Ammon's horn (tissue), 1 donor: ENCODE results near the gene ATP5MK.
"Not testable (repeated sequence)": the region's sequence is repeated elsewhere in the genome, so short reads cannot be mapped to it uniquely, and the experiment has no call there.

Source experiments
- DNase-seq: peaks from one replicate; pipeline ENCODE4 v3.0.0-alpha.2; 2016; ENCODE audit warnings: low spot score

Gene ATP5MK

GRCh38 chr10:103396067-103396788 is at the start of gene ATP5MK, which contains the start of gene PDCD11:
ATP5MK (minus strand) TSS chr10:103396475; CDS start chr10:103392457, 4,018 bp downstream.
PDCD11 (plus strand) TSS chr10:103396626; CDS start chr10:103398427, 1,801 bp downstream.
- DNase-seq = peak; percentile 99

DNA sequence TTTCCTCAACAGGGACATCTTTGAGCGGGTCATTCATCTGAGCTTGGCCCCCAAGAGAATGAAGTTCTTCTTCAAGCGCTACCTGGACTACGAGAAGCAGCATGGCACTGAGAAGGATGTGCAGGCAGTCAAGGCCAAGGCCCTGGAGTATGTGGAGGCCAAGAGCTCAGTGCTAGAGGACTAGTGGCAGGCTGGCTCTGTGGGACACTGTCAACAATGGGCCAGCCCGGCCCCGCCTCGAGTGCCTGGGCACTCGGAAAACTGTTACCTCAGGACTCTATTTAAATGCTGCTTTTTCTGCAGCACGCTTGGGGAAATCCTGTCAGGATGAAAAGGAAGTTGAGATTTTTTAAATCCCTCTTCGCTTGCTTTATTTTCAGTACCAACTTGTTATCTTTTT is 49.1 kb upstream of the ATP5MK start:
- DNase-seq = no peak

DNA sequence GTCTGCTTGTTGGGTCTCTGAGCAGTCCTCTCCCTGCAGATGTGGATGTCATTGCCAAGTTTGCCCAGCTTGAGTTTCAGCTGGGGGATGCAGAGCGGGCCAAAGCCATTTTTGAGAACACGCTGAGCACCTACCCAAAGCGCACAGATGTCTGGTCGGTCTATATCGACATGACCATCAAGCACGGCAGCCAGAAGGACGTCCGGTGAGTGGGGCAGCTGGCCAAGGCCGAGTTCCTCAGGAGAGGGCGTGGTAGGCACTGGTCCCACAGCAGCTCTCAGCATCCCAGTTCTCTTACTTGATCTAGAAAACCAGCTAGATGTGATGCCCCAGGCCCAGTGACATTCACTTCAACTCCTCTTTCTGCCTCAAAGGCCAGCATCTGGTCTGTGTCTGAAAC is 48.2 kb upstream of the ATP5MK start:
- no peak for DNase-seq

DNA sequence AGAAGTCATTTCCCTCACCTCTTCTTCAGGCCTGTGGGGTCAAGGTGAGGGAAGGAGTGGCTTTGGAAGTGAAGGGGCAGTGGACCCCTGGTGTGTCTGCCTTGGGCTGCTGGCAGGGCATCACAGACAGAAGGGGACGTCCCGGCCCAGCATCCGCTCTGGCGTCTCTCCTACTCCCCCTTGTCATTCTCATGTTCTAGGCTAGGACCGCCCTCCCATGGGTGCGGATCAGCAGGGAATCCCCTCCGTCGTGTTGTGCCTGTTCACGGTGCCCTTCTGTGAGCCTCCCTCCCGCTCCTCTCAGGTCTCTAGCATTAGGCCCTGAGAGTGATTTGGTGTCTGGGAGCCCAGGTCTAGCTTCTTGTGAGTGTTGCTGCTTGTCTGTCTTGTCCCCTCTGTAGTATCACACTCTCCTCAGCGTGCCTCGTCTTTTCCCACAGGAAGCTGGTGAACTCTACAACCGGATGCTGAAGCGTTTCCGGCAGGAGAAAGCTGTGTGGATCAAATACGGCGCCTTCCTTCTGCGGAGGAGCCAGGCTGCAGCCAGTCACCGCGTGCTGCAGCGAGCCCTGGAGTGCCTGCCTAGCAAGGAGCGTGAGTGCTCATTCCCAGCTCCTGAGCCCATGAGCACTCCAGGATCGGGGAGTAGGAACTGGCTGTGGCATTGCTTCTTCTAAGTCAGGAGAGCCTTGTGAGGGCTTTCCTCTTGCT is 47.4 kb upstream of the ATP5MK start:
- no peak for DNase-seq

GRCh38 chr10:103442031-103442461 is 45.8 kb upstream of the ATP5MK start:
- peak; percentile 36 for DNase-seq

- no peak for DNase-seq
Measured at GRCh38 chr10:103441611-103442010, 45.3 kb upstream of the ATP5MK start.

DNA sequence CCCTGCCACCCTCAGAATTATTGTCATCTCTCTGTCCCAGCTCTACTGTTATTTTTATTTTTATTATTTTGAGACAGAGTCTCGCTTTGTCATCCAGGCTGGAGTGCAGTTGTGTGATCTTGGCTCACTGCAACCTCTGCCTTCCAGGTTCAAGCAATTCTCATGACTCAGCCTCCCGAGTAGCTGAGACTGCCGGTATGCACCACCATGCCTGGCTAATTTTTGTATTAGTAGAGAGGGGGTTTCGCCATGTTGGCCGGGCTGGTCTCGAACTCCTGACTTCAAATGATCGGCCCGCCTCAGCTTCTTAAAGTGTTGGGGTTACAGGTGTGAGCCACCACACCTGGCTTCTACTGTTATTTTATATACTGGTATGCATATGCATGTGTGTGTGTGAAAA is 44.9 kb upstream of the ATP5MK start:
- DNase-seq = no peak

DNA sequence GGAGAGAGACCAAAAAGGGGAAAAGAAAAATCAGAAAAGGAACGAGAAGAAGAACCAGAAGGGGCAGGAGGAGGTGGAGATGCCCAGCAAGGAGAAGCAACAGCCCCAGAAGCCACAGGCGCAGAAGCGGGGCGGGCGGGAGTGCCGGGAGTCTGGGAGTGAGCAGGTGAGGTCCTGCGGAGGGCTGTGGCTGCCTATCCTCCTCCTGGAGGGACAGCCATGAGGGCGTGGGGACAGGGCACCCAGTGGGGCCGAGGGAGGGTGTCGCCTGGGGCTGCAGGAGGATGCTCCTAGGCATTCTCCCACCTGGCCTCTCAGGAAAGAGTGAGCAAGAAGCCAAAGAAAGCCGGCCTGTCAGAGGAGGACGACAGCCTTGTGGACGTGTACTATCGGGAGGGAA is 44.1 kb upstream of the ATP5MK start:
- DNase-seq = no peak

DNA sequence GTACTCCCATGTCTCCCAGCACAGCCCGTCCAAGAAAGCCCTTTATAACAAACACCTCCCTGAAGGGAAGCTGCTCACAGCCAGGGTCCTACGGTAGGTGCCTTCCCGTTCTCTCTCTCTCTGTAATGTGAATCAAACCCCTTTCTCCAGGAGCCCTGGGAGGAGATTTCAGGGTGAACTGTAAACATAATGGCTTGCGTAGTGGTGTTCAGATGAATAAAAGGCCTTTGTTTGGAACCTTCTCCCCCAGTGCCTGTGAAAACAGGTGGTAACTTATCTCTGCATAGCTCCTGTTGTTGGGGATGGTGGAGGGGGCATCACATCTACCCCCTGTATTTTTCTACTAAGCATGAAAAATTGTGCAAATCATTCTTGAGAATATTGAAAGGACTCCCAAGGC is 43.5 kb upstream of the ATP5MK start:
- no peak for DNase-seq

DNA sequence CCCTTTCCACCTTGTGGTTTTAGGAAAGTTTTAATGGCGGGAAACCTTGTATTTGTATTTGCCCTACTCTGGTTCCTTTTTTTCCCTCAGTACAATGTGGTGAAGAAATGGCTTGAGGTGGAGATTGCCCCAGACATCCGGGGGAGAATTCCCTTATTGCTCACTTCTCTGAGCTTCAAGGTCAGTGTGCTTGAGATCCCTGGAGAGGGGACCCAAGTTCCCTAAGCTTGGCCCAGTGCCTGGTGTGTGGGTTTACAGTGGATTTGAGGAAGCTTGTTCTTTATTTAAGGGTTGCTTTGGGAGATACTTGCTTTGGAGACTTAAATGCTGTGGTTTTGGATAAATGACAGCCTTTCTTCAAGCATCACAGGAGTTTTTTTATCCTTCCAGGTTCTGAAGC is 37.6 kb upstream of the ATP5MK start:
- DNase-seq = no peak

DNA sequence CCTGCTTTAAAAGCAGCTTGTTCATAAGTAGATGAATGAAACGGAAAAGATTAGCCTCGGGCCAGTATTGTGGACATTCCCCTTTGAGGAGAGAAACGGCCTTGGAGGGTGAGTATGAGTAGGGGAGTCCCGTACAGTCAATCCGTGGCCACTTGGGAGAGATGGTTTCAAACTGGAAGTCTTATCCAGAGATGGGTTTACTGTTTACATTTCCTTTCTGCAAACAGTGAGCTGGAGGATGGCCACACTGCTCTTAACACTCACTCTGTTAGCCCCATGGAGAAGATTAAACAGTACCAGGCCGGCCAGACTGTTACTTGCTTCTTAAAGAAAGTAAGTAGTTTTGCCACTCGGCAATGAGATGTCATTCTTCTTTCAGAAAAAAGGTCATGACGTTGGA is 35.6 kb upstream of the ATP5MK start:
- no peak for DNase-seq

- DNase-seq = no peak
Measured at GRCh38 chr10:103429647-103430046, 33.4 kb upstream of the ATP5MK start.

DNA sequence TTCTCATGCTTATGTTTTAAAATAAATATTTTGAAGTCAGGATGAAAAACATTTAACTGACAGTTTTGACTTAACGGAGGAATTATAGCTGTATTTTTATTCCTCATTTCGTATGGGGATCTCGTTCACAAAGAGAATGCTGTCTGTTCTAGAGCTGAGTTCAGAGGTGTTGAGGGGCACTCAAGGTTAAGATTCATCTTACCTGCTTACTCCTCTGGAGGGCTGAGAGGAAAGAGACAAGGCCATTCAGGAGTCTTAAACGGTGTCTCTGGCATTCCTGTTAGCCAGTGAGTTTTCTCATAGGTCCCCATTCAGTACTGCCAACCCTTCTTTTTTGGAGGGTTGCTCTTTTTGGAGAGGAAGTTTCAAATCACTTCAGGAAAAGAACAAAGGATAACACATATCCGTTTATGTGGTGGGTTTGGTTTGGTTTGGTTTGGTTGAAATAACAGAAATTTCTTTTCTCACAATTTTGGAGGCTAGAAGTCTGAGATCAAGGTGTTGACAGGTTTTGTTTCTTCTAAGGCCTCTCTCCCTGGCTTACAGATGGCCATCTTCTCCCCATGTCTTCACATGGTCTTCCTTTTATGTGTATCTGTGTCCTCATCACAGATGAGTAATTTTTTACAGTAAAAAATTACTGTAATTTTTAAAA is 32.8 kb upstream of the ATP5MK start:
- no peak for DNase-seq

DNA sequence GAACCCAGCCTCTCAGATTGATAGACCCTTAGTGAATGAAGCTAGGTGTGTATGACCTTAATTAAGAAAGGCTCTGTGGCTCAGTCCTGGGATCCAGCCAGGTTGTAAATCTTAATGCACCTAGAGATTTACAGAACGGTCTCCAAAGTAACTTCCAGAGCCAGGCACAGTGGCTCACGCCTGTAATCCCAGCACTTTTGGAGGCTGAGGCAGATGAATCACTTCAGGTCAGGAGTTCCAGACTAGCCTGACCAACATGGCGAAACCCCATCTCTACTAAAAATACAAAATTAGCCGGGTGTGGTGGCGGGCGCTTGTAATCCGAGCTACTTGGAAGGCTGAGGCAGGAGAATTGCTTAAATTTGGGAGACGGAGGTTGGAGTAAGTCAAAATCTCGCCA is 31.6 kb upstream of the ATP5MK start:
- DNase-seq = no peak

DNA sequence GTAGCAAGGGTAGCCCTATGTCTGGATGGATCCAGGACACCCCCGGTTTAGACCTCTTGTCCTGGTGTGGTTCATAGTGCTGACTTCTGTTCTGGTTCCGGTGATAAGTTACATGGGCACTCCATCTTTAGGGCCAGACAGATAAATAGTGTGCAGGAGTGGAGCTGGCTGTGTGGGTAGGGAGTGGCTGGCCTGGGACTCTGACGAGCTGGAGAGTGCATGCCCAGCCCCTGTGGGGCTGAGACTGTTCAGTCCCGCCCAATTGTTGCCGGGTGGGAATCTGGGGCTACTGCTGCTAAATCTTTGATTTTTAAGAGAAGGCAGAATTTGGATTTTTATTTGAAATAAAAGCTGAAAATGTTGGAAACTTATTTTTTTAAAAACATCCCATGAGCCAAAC is 27.5 kb upstream of the ATP5MK start:
- DNase-seq = no peak

- DNase-seq = no peak
Measured at GRCh38 chr10:103419101-103419500, 22.8 kb upstream of the ATP5MK start.

GRCh38 chr10:103417601-103418000 is 21.3 kb upstream of the ATP5MK start:
- DNase-seq = no peak

DNA sequence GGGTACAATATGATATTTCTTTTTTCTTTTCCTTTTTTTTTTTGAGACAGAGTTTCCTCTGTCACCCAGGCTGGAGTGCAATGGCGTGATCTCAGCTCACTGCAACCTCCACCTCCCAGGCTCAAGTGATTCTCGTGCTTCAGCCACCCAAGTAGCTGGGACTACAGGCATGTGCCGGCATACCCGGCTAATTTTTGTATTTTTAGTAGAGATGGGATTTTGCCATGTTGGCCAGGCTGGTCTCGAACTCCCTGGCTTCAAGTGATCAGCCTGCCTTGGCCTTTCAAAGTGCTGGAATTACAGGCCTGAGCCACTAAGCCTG is 20.8 kb upstream of the ATP5MK start:
- not testable (repeated sequence) for DNase-seq

DNA sequence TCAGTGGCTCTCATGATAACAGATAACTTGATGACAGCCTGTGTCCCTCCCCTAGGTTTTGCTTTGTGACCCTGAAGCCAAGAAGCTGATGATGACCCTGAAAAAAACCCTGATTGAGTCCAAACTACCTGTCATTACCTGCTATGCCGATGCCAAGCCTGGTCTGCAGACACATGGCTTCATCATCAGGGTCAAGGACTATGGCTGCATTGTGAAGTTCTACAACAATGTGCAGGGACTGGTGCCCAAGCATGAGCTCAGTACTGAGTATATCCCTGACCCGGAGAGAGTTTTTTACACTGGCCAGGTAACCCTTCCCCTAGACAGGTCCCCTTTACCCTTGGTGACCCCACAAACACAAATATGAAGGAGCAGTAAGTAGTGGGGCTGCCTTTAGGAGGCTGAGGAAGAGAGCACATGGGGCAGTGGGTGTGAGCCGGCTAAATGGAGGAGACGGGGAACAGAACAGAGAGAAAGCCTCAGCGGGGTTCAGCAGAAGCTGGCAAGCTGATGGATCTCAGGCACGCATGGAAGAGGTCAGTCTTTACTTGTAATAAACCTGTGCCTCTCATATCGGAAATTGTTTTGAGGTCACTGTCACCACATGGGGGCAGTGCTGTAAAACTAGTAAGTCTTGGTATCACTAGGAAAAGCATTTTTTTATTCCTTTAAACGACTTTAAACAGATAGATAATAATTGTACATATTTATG is 20.3 kb upstream of the ATP5MK start:
- DNase-seq = peak; percentile 81

DNA sequence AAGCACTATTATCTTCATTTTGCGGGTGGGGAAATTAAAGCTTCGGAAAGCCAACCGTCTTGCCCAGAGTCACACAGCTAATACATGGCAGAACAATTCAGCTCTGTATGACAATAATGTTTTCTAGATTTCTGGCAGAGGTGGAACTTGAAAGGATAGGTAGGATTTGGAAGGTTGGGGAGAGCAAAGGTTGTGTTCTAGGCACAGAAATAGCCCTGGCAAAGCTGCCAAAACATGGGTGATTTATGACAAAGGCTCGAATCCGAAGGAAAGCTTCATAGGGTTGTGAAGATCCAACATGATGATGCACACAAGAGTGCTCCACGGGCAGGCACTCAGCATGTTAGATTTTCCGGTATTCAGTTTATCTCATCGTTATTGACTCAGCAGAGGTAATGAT is 19.3 kb upstream of the ATP5MK start:
- no peak for DNase-seq

GRCh38 chr10:103413564-103413963 is 17.3 kb upstream of the ATP5MK start:
- DNase-seq = no peak

DNA sequence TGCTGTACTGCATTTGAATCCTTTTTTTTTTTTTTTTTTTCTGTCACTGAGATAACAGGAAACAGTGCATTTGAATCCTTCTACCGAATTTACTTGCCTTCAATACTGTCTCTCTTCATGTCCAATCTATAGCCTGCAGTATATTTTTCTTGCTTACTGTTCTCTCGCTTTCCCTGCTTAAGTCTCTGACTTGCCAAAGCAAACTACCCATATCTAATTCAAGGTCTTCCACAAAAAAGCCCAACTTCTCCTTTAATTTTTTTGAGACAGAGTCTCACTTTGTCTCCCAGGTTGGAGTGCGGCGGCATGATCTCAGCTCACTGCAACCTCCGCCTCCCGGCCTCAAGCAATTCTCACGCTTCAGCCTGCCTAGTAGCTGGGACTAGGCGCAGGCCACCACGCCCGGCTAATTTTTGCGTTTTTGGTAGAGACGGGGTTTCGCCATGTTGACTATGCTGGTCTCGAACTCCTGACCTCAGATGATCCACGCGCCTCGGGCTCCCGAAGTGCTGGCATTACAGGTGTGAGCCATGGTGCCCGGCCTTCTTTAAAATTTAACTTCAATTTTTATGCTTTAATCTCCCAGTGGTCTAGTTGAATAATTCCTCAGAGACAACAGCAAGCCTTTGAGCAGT is 1.0 kb upstream of the ATP5MK start:
- no peak for DNase-seq
